HS-27A (cell line): Measurements from ENCODE around the gene CAST.
"Not testable (repeated sequence)": the region's sequence is repeated elsewhere in the genome, so short reads cannot be mapped to it uniquely, and the experiment has no call there.

ENCODE experiments used
- DNase-seq: peaks from one replicate; pipeline ENCODE4 v3.0.0-alpha.2; 2012; ENCODE audit warnings: low read depth, missing footprints

CAST gene

GRCh38 chr5:96781031-96781971, 119.1 kb downstream of the CAST start:
- DNase-seq, result peak; percentile 14

GRCh38 chr5:96783326-96783725, 121.2 kb downstream of the CAST start:
- DNase-seq, result no peak

- no peak for DNase-seq
These were observed 123.3 kb downstream of the CAST start for GRCh38 chr5:96785326-96786109.

GRCh38 chr5:96788112-96788749, 126.1 kb downstream of the CAST start:
- no peak for DNase-seq

- no peak for DNase-seq
These were observed 127.7 kb downstream of the CAST start for GRCh38 chr5:96789794-96790330.

GRCh38 chr5:96790961-96791504, 128.9 kb downstream of the CAST start:
- no peak for DNase-seq

- DNase-seq, result no peak
These were observed 132.6 kb downstream of the CAST start for GRCh38 chr5:96794757-96795156.

- DNase-seq, result no peak
These were observed 133.4 kb downstream of the CAST start for GRCh38 chr5:96795626-96796025.

GRCh38 chr5:96796434-96796833, 134.3 kb downstream of the CAST start:
- DNase-seq, result no peak

GRCh38 chr5:96801718-96802117, 139.5 kb downstream of the CAST start:
- DNase-seq, result not testable (repeated sequence)

- no peak for DNase-seq
These were observed 145.0 kb downstream of the CAST start for GRCh38 chr5:96807075-96807654.

- no peak for DNase-seq
These were observed 146.3 kb downstream of the CAST start for GRCh38 chr5:96808541-96808828.

- no peak for DNase-seq
These were observed 146.8 kb downstream of the CAST start for GRCh38 chr5:96808868-96809558.

- no peak for DNase-seq
These were observed 147.7 kb downstream of the CAST start for GRCh38 chr5:96809921-96810320.

- DNase-seq, result no peak
These were observed 150.7 kb downstream of the CAST start for GRCh38 chr5:96812851-96813250.

- no peak for DNase-seq
These were observed 151.9 kb downstream of the CAST start for GRCh38 chr5:96814041-96814440.

GRCh38 chr5:96816411-96816939, 154.3 kb downstream of the CAST start:
- DNase-seq, result no peak

- DNase-seq, result no peak
These were observed 154.8 kb downstream of the CAST start for GRCh38 chr5:96816991-96817390.

- no peak for DNase-seq
These were observed 155.3 kb downstream of the CAST start for GRCh38 chr5:96817506-96817905.

- no peak for DNase-seq
These were observed 156.1 kb downstream of the CAST start for GRCh38 chr5:96818125-96818788.
